ENCODE measurements around the gene PANX2. TPM values are rescaled to one million over a fixed set of nuclear protein-coding genes. Genes with fewer than 3 reads are reported as not detected.

Gene PANX2
- total RNA-seq, 1 donor from 2014 or later: 0.43 TPM

Other genes with a start within 250 kb of the PANX2 start
- 56.9 TPM for gene PIM3, start 210.0 kb upstream of the PANX2 start, total RNA-seq
- gene IL17REL, start 158.0 kb upstream of the PANX2 start, total RNA-seq: not detected
- gene TTLL8, start 112.4 kb upstream of the PANX2 start, total RNA-seq: not detected
- gene MLC1, start 85.3 kb upstream of the PANX2 start, total RNA-seq: 0.05 TPM
- not detected for gene MOV10L1, start 80.7 kb upstream of the PANX2 start, total RNA-seq
- 22.3 TPM for gene TRABD, start 15.2 kb downstream of the PANX2 start, total RNA-seq
- gene SELENOO, start 30.3 kb downstream of the PANX2 start, total RNA-seq: 15.5 TPM
- gene TUBGCP6, start 74.3 kb downstream of the PANX2 start, total RNA-seq: 17.5 TPM
- 14.5 TPM for gene HDAC10, start 80.5 kb downstream of the PANX2 start, total RNA-seq
- 18.2 TPM for gene MAPK12, start 91.0 kb downstream of the PANX2 start, total RNA-seq
- 10.0 TPM for gene MAPK11, start 99.6 kb downstream of the PANX2 start, total RNA-seq
- 70.6 TPM for gene PLXNB2, start 136.9 kb downstream of the PANX2 start, total RNA-seq
- 1.7 TPM for gene DENND6B, start 156.3 kb downstream of the PANX2 start, total RNA-seq
- 42.4 TPM for gene PPP6R2, start 172.6 kb downstream of the PANX2 start, total RNA-seq

All from Right ventricle myocardium inferior (tissue), 1 donor.